Kidney (tissue), 22 donors: ENCODE measurements around the gene TCERG1. TPM values are rescaled to one million over a fixed set of nuclear protein-coding genes. Genes with fewer than 3 reads are reported as not detected.
A peak's percentile ranks its signal among the peaks of the same experiment; 100 is the strongest.

Experiments
- DNase-seq, 5 donors: peaks; one replicate each; pipeline ENCODE4 v3.0.0-alpha.2; 2013 to 2020
- FAIRE-seq: peaks from 2 replicates; lab custom pipeline; 2012; peaks lifted over from hg19 to GRCh38; lab: Jason Lieb, UNC
- H3K27ac ChIP-seq, 2 donors: one replicate each; pipeline ENCODE4 v1.7.0; 2013; ENCODE audit warnings: low read depth in 2 of 2, low read length in 2 of 2, inconsistent platforms in 1 of 2
- H3K27me3 ChIP-seq: one replicate; pipeline ENCODE4 v1.7.1; 2013; ENCODE audit warnings: low read length, inconsistent platforms; ENCODE audit not compliant: control insufficient read depth, insufficient read depth
- H3K36me3 ChIP-seq, 3 donors: one replicate each; pipeline versions ENCODE4 v1.7.0 to v1.7.1; 2013; ENCODE audit warnings: low read length in 3 of 3, control low read depth in 1 of 3, inconsistent platforms in 1 of 3; ENCODE audit not compliant: insufficient read depth in 3 of 3, control insufficient read depth in 2 of 3
- H3K4me1 ChIP-seq, 3 donors: one replicate each; pipeline versions ENCODE4 v1.7.0 to v1.7.1; 2013; ENCODE audit warnings: low read length in 3 of 3, inconsistent platforms in 1 of 3, low read depth in 1 of 3; ENCODE audit not compliant: control insufficient read depth in 2 of 3, insufficient read depth in 2 of 3
- H3K4me3 ChIP-seq, 3 donors: one replicate each; pipeline versions ENCODE4 v1.7.0 to v1.8.1; 2013; ENCODE audit warnings: low read length in 3 of 3, control low read depth in 1 of 3, inconsistent platforms in 1 of 3
- H3K9ac ChIP-seq, 3 donors: one replicate each; pipeline versions ENCODE4 v1.7.0 to v1.7.1; 2013; ENCODE audit warnings: low read length in 3 of 3, control low read depth in 1 of 3, inconsistent platforms in 1 of 3
- H3K9me3 ChIP-seq, 3 donors: one replicate each; pipeline versions ENCODE4 v1.7.0 to v1.7.1; 2013; ENCODE audit warnings: low read length in 3 of 3, control low read depth in 1 of 3, inconsistent platforms in 1 of 3; ENCODE audit not compliant: control insufficient read depth in 2 of 3, insufficient read depth in 1 of 3
- CTCF ChIP-seq: IDR thresholded peaks from 3 replicates; pipeline ENCODE4 v1.5.1; 2012; ENCODE audit warnings: mild to moderate bottlenecking, moderate library complexity, borderline replicate concordance; ENCODE audit not compliant: insufficient read depth; ENCODE audit errors: extremely low read depth
- intact Hi-C: fragments of 100-400 bp; cut with DNase I; formaldehyde crosslinking; loops from one replicate; pipeline ENCODE4 v1.11.1; 2022
- long read RNA-seq, 10 donors: library from polyadenylated mRNA in 1 of 10; unstranded in 1 of 10; transcript quantifications; one replicate each; pipeline ENCODE4 v2.0.0 and lab custom pipeline, GENCODE V29; 2021 to 2026
- polyA plus RNA-seq: library from polyadenylated mRNA; stranded (reverse); fragments of 350-450 nt; fragmentation: Illumina TruSeq; extraction: RNeasy Lipid Tissue Mini Kit (QIAGEN cat#74804); gene quantifications from one replicate; pipeline ENCODE4 v1.2.3, GENCODE V29; 2014; ENCODE audit warnings: low read depth, low replicate concordance; ENCODE audit not compliant: insufficient read depth
- total RNA-seq: library from RNA; stranded (reverse); fragmentation: NEBNext Ultra II Directional; extraction: Animal tissue kit (Norgen Biotek cat#: 25700); gene quantifications from one replicate; pipeline ENCODE4 v1.2.1, GENCODE V29; 2021
- donor health status: control.
- donor health status: control.
- donor health status: control.
- donor health status: control.
- donor health status: control.
- donor health status: DM: yes; HTN: yes; CAD: no.
- donor health status: Normal renal cell carcinoma (clear cell type).

Gene TCERG1
- total RNA-seq (48.6 TPM), polyA plus RNA-seq (16.7 TPM)
- long read RNA-seq, donor 1, partial matches to known transcripts: 13 of 15 reads
- long read RNA-seq, donor 1, other reads (novel, unspliced or antisense): 0 of 15 reads
- long read RNA-seq, donor 2, partial matches to known transcripts: 7 of 8 reads
- long read RNA-seq, donor 2, other reads (novel, unspliced or antisense): 0 of 8 reads
- long read RNA-seq, donor 3, partial matches to known transcripts: 11 of 15 reads
- long read RNA-seq, donor 3, other reads (novel, unspliced or antisense): 0 of 15 reads
- long read RNA-seq, donor 4, partial matches to known transcripts: 11 of 16 reads
- long read RNA-seq, donor 4, other reads (novel, unspliced or antisense): 0 of 16 reads
- long read RNA-seq, donor 5: 0 reads
- long read RNA-seq, donor 6, partial matches to known transcripts: 0 of 3 reads
- long read RNA-seq, donor 6, other reads (novel, unspliced or antisense): 0 of 3 reads
- long read RNA-seq, donor 7, partial matches to known transcripts: 15 of 28 reads
- long read RNA-seq, donor 7, other reads (novel, unspliced or antisense): 10 of 28 reads
- long read RNA-seq, donor 8, partial matches to known transcripts: 6 of 8 reads
- long read RNA-seq, donor 8, other reads (novel, unspliced or antisense): 0 of 8 reads
- long read RNA-seq, donor 9, partial matches to known transcripts: 0 of 1 reads
- long read RNA-seq, donor 9, other reads (novel, unspliced or antisense): 0 of 1 reads
- long read RNA-seq, donor 10, partial matches to known transcripts: 66 of 68 reads
- long read RNA-seq, donor 10, other reads (novel, unspliced or antisense): 0 of 68 reads

- H3K4me1 ChIP-seq: peaks cover 0 to 8% (median 0%) of the 10 kb centered on the region in 3 donors
- H3K9me3 ChIP-seq: no peaks in the 10 kb centered on the region
- H3K27ac ChIP-seq: peak within 1 kb of the TSS; percentile 87 to 90
- H3K9ac ChIP-seq: peak within 1 kb of the TSS; percentile 86 to 99 (median 96)
- intact Hi-C loops: no loop called here
- peak; percentile 72 for TF ChIP-seq CTCF
- peak within 1 kb of the TSS; percentile 79 to 97 (median 85) for H3K4me3 ChIP-seq
- no peaks in the 10 kb centered on the region for H3K36me3 ChIP-seq
- peak; percentile 95 for FAIRE-seq
- no peaks in the 10 kb centered on the region for H3K27me3 ChIP-seq
- DNase-seq: peak; percentile 99 to 100 (median 100)
These were observed at the start of gene TCERG1 for GRCh38 chr5:146446861-146447733. Gene TCERG1, plus strand, starts transcription at chr5:146447333. Its CDS starts 17 bp downstream, at chr5:146447350.

GRCh38 chr5:146398826-146399225 lies 48.3 kb upstream of the TCERG1 start:
- no peak for DNase-seq
- no peaks in the 10 kb centered on the region for H3K9me3 ChIP-seq
- no peaks in the 10 kb centered on the region for H3K4me1 ChIP-seq
- H3K36me3 ChIP-seq: no peaks in the 10 kb centered on the region
- intact Hi-C loops: no loop called here
- no peak overlapping the region for H3K4me3 ChIP-seq
- no peak for FAIRE-seq
- no peak overlapping the region for H3K9ac ChIP-seq
- no peak for TF ChIP-seq CTCF
- H3K27me3 ChIP-seq: no peaks in the 10 kb centered on the region
- H3K27ac ChIP-seq: no peak overlapping the region

DNA sequence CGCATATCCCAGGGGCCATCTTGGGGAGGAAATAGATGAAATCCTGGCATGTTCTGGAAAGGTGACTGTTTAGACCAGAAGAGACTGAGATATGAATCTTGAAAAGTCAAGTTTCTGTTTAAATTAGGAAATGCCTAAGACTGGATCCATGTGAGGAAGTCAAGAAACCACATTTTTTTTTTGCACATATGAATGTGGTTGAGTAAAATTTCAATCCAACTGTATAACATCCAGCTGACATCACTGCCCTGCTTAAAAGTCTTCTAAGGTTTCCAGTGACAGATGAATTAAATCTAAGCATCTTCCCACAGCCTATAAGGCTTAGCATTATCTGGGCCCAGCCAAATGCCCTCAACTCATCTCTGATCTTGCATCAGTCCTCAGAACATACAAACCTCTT lies 47.7 kb upstream of the TCERG1 start:
- no peak for FAIRE-seq
- no peak for TF ChIP-seq CTCF

More for the DNA sequence above, 47.7 kb upstream of the TCERG1 start:
- peak in 1 of 5 donors; percentile 1 for DNase-seq
- Histone ChIP-seq H3K27ac (no peak overlapping the region), H3K27me3 (no peaks in the 10 kb centered on the region), H3K4me1 (no peaks in the 10 kb centered on the region), H3K9me3 (no peaks in the 10 kb centered on the region), H3K36me3 (no peaks in the 10 kb centered on the region), H3K9ac (no peak overlapping the region), H3K4me3 (no peak overlapping the region)
- intact Hi-C loops: no loop called here
